ENCODE data around the gene HHIPL2.

Gene HHIPL2

DNA sequence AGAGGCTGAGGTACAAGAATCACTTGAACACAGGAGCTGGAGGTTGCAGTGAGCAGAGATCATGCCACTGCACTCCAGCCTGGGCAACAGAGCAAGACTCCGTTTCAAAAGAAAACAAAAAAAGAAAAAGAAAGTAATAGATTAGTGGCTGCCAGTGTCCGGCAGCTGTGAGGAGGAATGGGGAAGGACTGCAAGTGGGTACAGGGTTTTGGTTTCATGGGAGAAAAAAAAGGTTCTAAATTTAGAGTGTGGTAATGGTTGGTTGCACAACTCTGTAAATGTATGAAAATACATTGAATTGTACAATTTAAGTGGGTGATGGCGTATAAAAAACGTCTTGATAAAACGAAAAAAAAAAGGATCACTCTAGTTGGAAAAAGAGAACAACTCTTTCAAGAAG lies 35.2 kb upstream of the HHIPL2 start:
- H3K27ac ChIP-seq: no peak overlapping the region
- TF ChIP-seq ZFX (IDR thresholded peaks at IDR 0.05) (no peak), CTCF (conservative IDR thresholded peaks at IDR 0.05) (no peak)

GRCh38 chr1:222582099-222582774 lies 34.3 kb upstream of the HHIPL2 start:
- TF ChIP-seq CTCF (conservative IDR thresholded peaks at IDR 0.05): no peak
- TF ChIP-seq ZFX (IDR thresholded peaks at IDR 0.05): no peak
- H3K27ac ChIP-seq: no peak overlapping the region

DNA sequence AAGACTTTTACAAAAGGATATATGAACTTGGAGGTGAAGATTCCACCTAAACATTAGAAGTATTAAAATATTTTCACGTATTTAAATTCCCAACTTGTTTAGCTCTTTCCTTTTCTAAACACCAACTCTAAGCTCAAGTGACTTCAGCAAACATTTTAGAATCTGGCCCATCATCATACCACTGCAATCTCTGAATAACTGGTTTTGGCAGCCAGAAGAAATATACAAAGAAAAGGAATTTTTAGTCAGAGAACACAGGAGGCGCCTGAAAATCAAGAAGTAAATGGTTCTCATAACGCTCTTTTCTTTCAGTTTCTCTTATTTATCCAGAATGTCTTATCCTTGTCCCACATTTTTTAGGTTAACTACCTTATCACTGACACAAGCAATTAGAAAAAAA lies 31.4 kb upstream of the HHIPL2 start:
- TF ChIP-seq ZFX (IDR thresholded peaks at IDR 0.05) (no peak), CTCF (conservative IDR thresholded peaks at IDR 0.05) (no peak)

DNA sequence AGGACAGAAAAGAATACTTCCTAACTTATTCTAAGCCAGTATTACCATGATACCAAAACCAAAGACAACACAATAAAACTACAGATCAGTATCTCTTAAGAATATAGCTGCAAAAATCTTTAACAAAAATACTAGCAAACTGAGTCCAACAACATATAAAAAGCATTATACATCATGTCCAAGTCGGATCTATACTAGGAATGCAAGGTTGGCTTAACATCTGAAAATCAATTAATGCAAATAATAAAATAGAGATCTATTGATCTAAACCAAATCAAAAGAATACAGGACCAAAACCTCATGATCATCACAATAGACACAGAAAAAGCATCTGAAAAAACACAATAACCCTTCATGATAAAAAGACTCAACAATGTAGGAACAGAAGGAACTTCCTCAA lies 22.9 kb upstream of the HHIPL2 start:
- TF ChIP-seq ZFX (IDR thresholded peaks at IDR 0.05) (no peak), CTCF (conservative IDR thresholded peaks at IDR 0.05) (no peak)
- no peak overlapping the region for H3K27ac ChIP-seq

More for the DNA sequence above, 31.4 kb upstream of the HHIPL2 start:
- no peak overlapping the region for H3K27ac ChIP-seq

GRCh38 chr1:222561656-222562055 lies 13.8 kb upstream of the HHIPL2 start:
- H3K27ac ChIP-seq: no peak overlapping the region
- TF ChIP-seq CTCF (conservative IDR thresholded peaks at IDR 0.05) (no peak), ZFX (IDR thresholded peaks at IDR 0.05) (no peak)

- no peak for TF ChIP-seq CTCF (conservative IDR thresholded peaks at IDR 0.05)
- no peak overlapping the region for H3K27ac ChIP-seq
These were observed 9.7 kb upstream of the HHIPL2 start for GRCh38 chr1:222557574-222557973.

DNA sequence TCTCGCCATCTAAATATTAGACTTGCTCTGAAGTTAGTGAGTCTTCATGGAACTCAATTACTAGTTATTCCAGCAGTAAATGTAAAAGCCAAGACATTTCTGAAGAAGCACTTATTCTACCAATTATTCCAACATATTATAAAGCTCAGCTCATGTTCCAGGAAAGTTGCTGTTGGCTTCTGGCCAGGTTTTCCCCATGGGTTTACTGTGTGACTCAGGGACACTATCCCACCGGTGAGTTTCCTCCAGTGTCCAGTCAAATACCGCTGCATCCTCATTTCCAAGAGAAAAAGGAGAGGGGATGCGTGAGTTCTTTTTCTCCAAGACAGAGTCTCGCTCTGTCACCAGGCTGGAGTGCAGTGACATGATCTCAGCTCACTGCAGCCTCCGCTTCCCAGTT lies 9.2 kb upstream of the HHIPL2 start:
- TF ChIP-seq CTCF (conservative IDR thresholded peaks at IDR 0.05) (no peak), ZFX (IDR thresholded peaks at IDR 0.05) (no peak)
- H3K27ac ChIP-seq: no peak overlapping the region

All from C4-2B (cell line).